HUDEP-2 (cell line): ENCODE results near the gene KIAA0232.
"Not testable (repeated sequence)": the region's sequence is repeated elsewhere in the genome, so short reads cannot be mapped to it uniquely, and the experiment has no call there.

Experiments used
- DNase-seq, 76 experiments: peaks; one replicate each; lab custom pipeline; 2025; ENCODE audit not compliant: unreplicated experiment in 76 of 76; lab: John Stamatoyannopoulos, UW

Gene KIAA0232

GRCh38 chr4:6874981-6875380 is 92.5 kb downstream of the KIAA0232 start:
- DNase-seq, result peak in 67 of 76 experiments; percentile 2 to 72 (median 43)

GRCh38 chr4:6875431-6875831 is 92.9 kb downstream of the KIAA0232 start:
- peak in 33 of 76 experiments; percentile 1 to 57 (median 17) for DNase-seq

- DNase-seq, result no peak
Observed at GRCh38 chr4:6876440-6876839, 93.9 kb downstream of the KIAA0232 start.

- no peak for DNase-seq
Observed at GRCh38 chr4:6877067-6877466, 94.5 kb downstream of the KIAA0232 start.

- no peak for DNase-seq
Observed at GRCh38 chr4:6878451-6879059, 96.0 kb downstream of the KIAA0232 start.

GRCh38 chr4:6880691-6881090 is 98.2 kb downstream of the KIAA0232 start:
- DNase-seq, result no peak

GRCh38 chr4:6881908-6882307 is 99.4 kb downstream of the KIAA0232 start:
- DNase-seq, result no peak

GRCh38 chr4:6884341-6884870 is 101.9 kb downstream of the KIAA0232 start:
- no peak for DNase-seq

- DNase-seq, result peak in 64 of 76 experiments; percentile 0 to 78 (median 45)
Observed at GRCh38 chr4:6885953-6886557, 103.5 kb downstream of the KIAA0232 start.

GRCh38 chr4:6886886-6887285 is 104.4 kb downstream of the KIAA0232 start:
- DNase-seq, result no peak

- no peak for DNase-seq
Observed at GRCh38 chr4:6887591-6888371, 105.3 kb downstream of the KIAA0232 start.

GRCh38 chr4:6888506-6889071 is 106.1 kb downstream of the KIAA0232 start:
- DNase-seq, result no peak

GRCh38 chr4:6889101-6889735 is 106.7 kb downstream of the KIAA0232 start:
- DNase-seq, result peak in 73 of 76 experiments; percentile 56 to 96 (median 87)

- DNase-seq, result peak in 4 of 76 experiments; percentile 41 to 70 (median 50)
Observed at GRCh38 chr4:6889736-6890324, 107.3 kb downstream of the KIAA0232 start.

GRCh38 chr4:6890358-6890757 is 107.8 kb downstream of the KIAA0232 start:
- no peak for DNase-seq

GRCh38 chr4:6890971-6891370 is 108.4 kb downstream of the KIAA0232 start:
- not testable (repeated sequence) for DNase-seq

- DNase-seq, result peak in 47 of 76 experiments; percentile 6 to 80 (median 39)
Observed at GRCh38 chr4:6891436-6892170, 109.1 kb downstream of the KIAA0232 start.

GRCh38 chr4:6892190-6892908 is 109.8 kb downstream of the KIAA0232 start:
- peak in 74 of 76 experiments; percentile 31 to 91 (median 77) for DNase-seq

- DNase-seq, result no peak
Observed at GRCh38 chr4:6892909-6893202, 110.3 kb downstream of the KIAA0232 start.
